IPS-20b (cell line): ENCODE data around the gene SEMA3B.
"Not testable (repeated sequence)": the region's sequence is repeated elsewhere in the genome, so short reads cannot be mapped to it uniquely, and the experiment has no call there.

Source experiments
- H3K27ac ChIP-seq: one replicate; pipeline ENCODE4 v1.5.1; 2013; ENCODE audit warnings: low read length
- H3K27me3 ChIP-seq: 2 replicates; pipeline ENCODE4 v1.6.1; 2013; ENCODE audit warnings: mild to moderate bottlenecking, low read length, inconsistent platforms; ENCODE audit not compliant: insufficient read depth
- H3K36me3 ChIP-seq: 2 replicates; pipeline ENCODE4 v1.6.1; 2013; ENCODE audit warnings: low read depth, mild to moderate bottlenecking, inconsistent platforms, low read length, moderate library complexity; ENCODE audit not compliant: insufficient read depth
- H3K4me1 ChIP-seq: 2 replicates; pipeline ENCODE4 v1.6.1; 2013; ENCODE audit warnings: mild to moderate bottlenecking, control low read depth, inconsistent platforms, low read length, moderate library complexity; ENCODE audit not compliant: insufficient read depth
- H3K4me3 ChIP-seq: 2 replicates; pipeline ENCODE4 v1.5.1; 2013; ENCODE audit warnings: mild to moderate bottlenecking, low read length, inconsistent platforms
- H3K9ac ChIP-seq: 2 replicates; pipeline ENCODE4 v1.6.1; 2013; ENCODE audit warnings: low read depth, mild to moderate bottlenecking, inconsistent platforms, low read length, moderate library complexity
- H3K9me3 ChIP-seq: 2 replicates; pipeline ENCODE4 v1.6.1; 2013; ENCODE audit warnings: mild to moderate bottlenecking, low read depth, low read length, inconsistent platforms; ENCODE audit not compliant: insufficient read depth

The SEMA3B gene

DNA sequence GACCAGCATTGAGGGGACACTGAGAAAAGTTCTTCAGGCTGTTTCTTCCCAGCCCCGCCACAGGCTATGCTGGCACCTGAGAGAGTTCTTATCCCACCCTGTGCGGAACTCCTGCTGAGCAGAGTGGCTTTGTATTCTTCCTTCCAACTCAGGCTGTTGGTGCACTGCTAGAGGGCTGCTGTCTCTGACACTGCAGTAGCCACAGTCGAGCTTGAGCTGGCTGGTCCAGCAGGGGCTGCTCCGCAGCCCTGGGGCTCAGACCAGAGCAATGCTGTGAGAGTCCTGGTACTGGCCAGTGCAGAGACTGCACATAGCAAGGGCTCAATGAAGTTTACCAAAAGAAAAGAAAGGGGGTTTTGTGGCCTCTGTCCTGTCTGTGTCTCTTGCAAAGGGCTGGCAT is 29.3 kb upstream of the SEMA3B start:
- Histone ChIP-seq H3K4me1 (peaks cover 49% of the 10 kb centered on the region), H3K36me3 (peaks cover 11% of the 10 kb centered on the region), H3K27ac (no peak overlapping the region), H3K27me3 (no peaks in the 10 kb centered on the region), H3K4me3 (no peak overlapping the region), H3K9me3 (no peaks in the 10 kb centered on the region), H3K9ac (no peak overlapping the region)

DNA sequence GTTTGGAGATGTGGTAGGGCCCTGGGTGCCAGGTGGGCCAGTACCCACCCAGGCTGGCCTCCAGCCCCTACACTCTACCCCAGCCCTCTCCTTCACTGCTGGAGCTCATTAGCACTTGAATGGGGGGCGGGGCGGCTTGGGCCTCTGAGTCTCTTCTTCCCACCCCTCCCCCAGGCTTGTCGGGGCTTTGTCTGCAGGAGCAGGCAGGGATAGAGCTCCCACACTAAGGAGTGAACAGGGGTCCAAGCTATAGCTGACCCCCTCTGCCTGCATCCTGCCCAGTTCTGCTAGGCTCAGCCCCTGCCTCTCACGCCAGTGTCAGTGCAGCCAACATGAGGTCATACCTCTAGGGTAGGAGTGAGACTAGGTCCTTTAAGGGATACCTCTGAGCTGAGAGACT is 27.8 kb upstream of the SEMA3B start:
- Histone ChIP-seq H3K4me3 (peak overlapping the region; percentile 63), H3K9me3 (no peaks in the 10 kb centered on the region), H3K27ac (peak overlapping the region; percentile 98), H3K9ac (peak overlapping the region; percentile 81), H3K36me3 (peaks cover 11% of the 10 kb centered on the region), H3K27me3 (no peaks in the 10 kb centered on the region), H3K4me1 (peaks cover 57% of the 10 kb centered on the region)

DNA sequence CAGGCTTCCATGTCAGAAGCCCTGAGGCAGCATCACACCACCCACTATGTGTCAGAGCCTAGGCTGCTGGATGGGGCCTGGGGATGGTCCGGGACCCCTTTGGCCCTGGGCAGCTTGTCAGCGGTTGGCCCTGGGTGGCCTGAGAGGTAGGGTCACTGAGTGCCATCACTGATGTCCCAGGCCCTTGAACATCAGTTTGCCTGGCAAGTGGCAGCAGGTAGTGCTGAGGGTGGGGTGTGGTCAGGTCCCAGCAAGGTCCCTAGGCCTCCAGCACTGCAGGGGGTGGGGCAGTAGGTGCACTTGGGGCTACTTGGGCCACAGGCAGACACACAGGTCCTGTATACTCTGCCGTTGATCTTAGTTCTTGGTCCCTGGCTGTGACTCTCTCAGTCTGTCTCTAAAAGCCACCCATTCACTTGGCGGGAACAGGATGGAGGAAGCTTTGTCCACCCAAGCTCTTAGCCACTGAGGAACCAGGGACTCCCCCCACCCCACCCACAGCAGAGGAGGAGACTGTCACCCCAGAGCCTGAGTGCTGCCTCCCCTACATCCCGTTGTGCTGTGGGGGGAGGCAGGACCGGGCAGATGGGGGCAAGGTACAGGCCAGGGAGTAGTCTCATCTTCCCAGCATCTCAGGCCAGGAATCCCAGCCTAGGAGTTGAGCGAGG is 27.1 kb upstream of the SEMA3B start:
- Histone ChIP-seq H3K9me3 (no peaks in the 10 kb centered on the region), H3K9ac (peak overlapping the region; percentile 81; the same call in 1 of the 2 replicates), H3K27me3 (no peaks in the 10 kb centered on the region), H3K4me1 (peaks cover 63% of the 10 kb centered on the region), H3K36me3 (peaks cover 13% of the 10 kb centered on the region), H3K4me3 (peak overlapping the region; percentile 63; the same call in 1 of the 2 replicates), H3K27ac (peak overlapping the region; percentile 98)

DNA sequence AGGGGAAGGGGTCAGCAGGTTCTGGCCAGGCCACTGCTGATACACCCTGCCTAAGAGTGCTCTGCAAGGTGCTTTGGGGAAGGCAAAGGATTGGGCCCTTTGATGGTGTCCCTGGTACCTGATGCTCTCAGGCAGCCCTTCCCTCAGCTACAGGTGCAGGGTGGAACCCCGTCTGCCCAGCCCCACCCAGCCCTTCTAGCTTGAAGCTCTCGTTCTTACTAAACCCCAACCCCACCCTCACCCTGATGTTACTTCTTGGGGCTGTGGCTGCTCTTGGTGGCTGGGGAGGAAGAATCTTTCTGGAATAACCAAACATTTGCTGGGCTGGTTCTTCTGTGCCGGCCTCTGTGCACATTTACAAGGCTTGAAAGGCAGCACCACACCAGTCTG is 26.6 kb upstream of the SEMA3B start:
- Histone ChIP-seq H3K9ac (peak overlapping the region; percentile 81; the same call in 1 of the 2 replicates), H3K9me3 (no peaks in the 10 kb centered on the region), H3K4me3 (no peak overlapping the region), H3K36me3 (peaks cover 16% of the 10 kb centered on the region), H3K27ac (no peak overlapping the region), H3K4me1 (peaks cover 66% of the 10 kb centered on the region), H3K27me3 (no peaks in the 10 kb centered on the region)

DNA sequence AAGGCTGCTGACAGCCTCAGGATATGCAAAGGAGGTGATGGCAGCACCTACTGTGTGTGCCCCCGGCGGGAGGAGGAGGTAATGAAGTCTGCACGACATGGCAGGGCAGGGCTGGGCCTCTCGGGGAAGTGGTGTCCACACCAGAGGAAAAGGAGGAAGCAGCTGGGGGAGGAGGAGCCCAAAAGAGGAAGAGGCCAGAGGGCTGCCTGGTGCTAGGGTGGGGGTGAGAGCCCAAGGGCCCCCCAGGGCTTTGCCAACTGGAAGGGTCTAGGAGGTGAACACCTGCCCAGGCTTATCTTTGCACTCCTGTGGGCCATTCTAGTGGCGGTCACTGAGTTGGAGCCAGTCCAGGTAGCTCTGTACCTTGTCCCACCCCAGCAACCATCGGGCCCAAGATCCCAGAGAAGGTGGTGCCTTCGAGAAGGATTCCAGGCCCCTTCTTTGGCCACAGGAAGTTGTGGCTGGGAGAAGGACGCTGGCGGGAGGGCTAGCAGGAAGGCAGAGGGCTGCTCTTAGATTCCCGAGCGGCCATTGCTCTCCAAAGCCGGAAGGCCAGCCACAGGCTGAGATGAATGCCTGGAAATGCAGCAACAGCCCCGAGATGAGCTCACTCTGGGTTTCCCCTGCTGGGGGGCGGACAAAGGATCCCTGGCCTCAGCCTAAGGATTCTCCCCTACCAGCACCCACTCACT is 25.9 kb upstream of the SEMA3B start:
- Histone ChIP-seq H3K4me3 (no peak overlapping the region), H3K9ac (peak overlapping the region; percentile 81; the same call in 1 of the 2 replicates), H3K4me1 (peaks cover 65% of the 10 kb centered on the region)

DNA sequence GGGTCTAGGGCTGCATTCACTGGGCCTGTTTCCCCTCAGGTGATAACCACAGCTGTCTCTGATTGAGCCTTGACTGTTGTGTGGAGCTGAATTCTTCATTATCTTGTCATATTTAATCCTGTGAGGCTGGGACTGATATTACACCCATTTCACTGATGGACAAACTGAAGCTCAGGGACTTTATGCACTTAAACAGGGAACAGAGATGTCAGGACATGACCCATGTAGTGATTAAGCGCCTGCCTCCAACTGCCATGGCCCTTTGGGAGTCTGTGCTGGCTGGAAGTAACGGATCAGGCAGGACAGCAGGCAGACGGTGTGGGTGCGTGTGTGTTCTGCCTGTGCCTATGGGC is 25.4 kb upstream of the SEMA3B start:
- Histone ChIP-seq H3K4me1 (peaks cover 60% of the 10 kb centered on the region), H3K27me3 (no peaks in the 10 kb centered on the region), H3K27ac (peak overlapping the region; percentile 28), H3K9me3 (no peaks in the 10 kb centered on the region), H3K36me3 (peaks cover 16% of the 10 kb centered on the region), H3K4me3 (no peak overlapping the region), H3K9ac (no peak overlapping the region)

More for the DNA sequence above, 25.9 kb upstream of the SEMA3B start:
- Histone ChIP-seq H3K27ac (peak overlapping the region; percentile 28), H3K36me3 (peaks cover 16% of the 10 kb centered on the region), H3K27me3 (no peaks in the 10 kb centered on the region), H3K9me3 (no peaks in the 10 kb centered on the region)

DNA sequence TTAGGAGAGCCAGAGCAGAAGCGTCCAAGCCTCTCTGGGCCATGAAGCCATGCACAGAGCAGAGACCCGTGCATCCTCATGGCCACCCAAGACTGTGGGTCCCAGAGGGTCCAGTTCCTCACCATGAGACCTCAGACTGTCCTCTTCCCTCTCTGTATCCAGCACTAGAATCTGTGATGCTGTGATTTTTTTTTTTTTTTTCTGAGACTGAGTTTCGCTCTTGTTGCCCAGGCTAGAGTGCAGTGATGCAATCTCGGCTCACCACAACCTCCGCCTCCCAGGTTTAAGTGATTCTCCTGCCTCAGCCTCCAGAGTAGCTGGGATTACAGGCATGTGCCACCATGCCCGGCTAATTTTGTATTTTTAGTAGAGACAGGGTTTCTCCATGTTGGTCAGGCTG is 24.1 kb upstream of the SEMA3B start:
- H3K27ac ChIP-seq, H3K9me3 ChIP-seq, H3K9ac ChIP-seq, H3K27me3 ChIP-seq, H3K4me3 ChIP-seq: not testable (repeated sequence)
- Histone ChIP-seq H3K36me3 (peaks cover 16% of the 10 kb centered on the region), H3K4me1 (peaks cover 49% of the 10 kb centered on the region)

DNA sequence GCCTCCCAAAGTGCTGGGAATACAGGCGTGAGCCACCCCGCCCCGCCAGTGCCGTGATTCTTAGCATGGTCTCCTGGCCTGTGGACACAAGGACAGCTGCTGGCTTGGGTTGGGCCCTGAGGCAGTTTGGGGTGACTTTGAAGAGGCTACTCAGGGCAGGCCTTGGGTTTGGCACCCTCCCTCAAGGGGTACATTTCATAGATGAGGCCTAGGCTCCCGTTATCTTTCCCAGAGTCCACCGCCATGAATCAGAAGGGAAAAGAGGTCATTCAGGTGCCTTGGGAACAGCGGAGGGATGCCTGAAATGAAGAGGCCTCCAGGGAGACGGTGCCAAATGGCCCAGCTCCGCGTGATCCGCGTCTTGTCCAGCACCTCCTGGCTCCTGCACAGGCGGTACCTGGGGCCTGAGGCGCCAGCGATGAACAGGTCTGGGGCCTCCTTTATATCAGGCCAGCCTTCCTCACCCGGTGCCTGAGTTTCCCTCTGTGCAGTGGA is 23.6 kb upstream of the SEMA3B start:
- Histone ChIP-seq H3K4me3 (peak overlapping the region; percentile 45; the same call in 1 of the 2 replicates), H3K36me3 (peaks cover 11% of the 10 kb centered on the region), H3K27ac (peak overlapping the region; percentile 71), H3K9ac (peak overlapping the region; percentile 78; the same call in 1 of the 2 replicates), H3K27me3 (no peaks in the 10 kb centered on the region), H3K9me3 (no peaks in the 10 kb centered on the region), H3K4me1 (peaks cover 44% of the 10 kb centered on the region)

DNA sequence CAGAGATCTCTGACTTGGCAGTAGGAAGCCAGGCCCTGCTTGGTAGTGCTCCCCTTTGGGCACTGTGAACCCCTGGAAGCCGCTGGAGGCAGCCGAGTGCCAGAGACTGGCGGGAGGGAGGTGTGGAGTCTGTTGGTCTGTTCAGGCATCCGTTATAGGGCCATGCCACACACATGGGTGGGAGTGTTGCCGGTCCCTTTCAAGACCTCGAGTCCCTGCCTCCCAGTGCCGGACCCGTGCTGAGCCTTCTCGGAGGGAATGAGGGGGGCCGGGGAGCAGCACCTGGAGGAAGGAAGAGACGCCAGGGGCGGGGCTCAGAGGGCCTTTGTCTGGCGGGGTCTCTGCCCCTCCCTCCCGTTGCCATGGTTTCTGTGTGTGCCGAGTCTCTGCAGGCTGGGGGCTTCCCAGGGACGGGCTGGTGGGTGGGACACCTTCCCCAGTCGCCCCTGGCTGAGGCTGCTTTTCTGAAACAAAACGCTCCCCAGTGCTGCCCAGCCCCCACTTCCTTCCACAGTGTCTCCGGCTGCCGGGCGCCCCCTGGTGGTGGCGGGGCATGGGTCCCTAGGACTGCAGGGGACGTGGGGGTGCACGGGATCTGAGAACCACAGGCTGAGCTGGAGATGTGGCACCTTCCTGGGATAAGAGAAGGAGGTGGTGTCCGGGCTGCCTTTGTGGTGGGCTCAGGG is 23.0 kb upstream of the SEMA3B start:
- Histone ChIP-seq H3K4me3 (peak overlapping the region; percentile 45; the same call in 1 of the 2 replicates), H3K36me3 (peaks cover 10% of the 10 kb centered on the region), H3K4me1 (peaks cover 40% of the 10 kb centered on the region), H3K27ac (peak overlapping the region; percentile 89), H3K27me3 (no peaks in the 10 kb centered on the region), H3K9me3 (no peaks in the 10 kb centered on the region), H3K9ac (peak overlapping the region; percentile 78; the same call in 1 of the 2 replicates)

DNA sequence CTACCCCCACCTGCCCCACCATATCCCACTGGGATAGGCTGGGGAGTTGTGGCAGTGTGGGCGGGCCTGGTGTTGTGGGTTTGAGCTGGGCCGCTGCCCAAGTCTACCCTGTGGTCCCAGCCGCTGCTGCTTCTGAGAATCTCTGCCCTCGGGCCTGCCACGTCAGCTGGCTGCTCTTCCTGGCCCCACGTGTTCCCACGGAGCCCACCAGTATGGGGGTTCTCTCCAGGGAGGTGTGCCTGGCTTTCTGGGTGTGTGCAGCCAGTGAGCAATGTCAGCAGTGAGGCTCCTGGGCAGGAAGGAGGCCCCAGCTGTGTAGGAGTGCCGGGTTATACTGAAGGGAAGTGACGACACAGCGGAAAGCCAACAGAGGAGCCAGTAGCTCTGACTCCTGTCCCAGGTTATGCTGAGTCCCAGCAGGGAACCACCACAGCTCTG is 22.4 kb upstream of the SEMA3B start:
- H3K4me1 ChIP-seq = peaks cover 36% of the 10 kb centered on the region
- peak overlapping the region; percentile 89 for H3K27ac ChIP-seq
- peak overlapping the region; percentile 23; the same call in 1 of the 2 replicates for H3K4me3 ChIP-seq
- H3K27me3 ChIP-seq = no peaks in the 10 kb centered on the region
- peaks cover 10% of the 10 kb centered on the region for H3K36me3 ChIP-seq
- H3K9me3 ChIP-seq = no peaks in the 10 kb centered on the region
- peak overlapping the region; percentile 78; the same call in 1 of the 2 replicates for H3K9ac ChIP-seq

DNA sequence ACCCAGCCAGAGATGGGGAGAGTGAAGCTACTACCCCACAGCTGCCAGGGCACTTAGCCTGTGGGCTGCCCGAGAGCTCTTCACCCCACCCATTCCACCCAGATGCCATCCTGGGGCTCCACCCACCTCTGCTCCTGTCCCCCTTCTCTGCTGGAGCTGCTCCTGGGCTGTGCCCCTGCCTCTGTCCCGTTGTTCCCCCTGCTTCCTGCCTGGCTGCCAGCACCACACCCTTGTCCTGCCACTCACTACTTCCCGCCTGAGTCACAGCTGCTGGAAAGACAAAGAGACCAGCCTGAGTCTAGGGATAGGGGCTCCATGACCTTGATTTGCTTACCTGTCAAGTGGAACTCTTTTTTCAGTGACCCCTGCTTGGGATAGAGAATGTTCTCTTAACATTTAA is 20.6 kb upstream of the SEMA3B start:
- H3K9me3 ChIP-seq = no peaks in the 10 kb centered on the region
- peaks cover 25% of the 10 kb centered on the region for H3K36me3 ChIP-seq
- H3K27me3 ChIP-seq = no peaks in the 10 kb centered on the region
- H3K4me3 ChIP-seq = no peak overlapping the region
- H3K9ac ChIP-seq = peak overlapping the region; percentile 20; the same call in 1 of the 2 replicates
- H3K27ac ChIP-seq = no peak overlapping the region
- H3K4me1 ChIP-seq = peaks cover 19% of the 10 kb centered on the region
